ENCODE measurements around the gene EVPL. TPM values are rescaled to one million over a fixed set of nuclear protein-coding genes. Genes with fewer than 3 reads are reported as not detected.

EVPL gene
- total and polyA plus RNA-seq, 2 of the 13 experiments (the other 11 are each of a cell fraction or from before 2014, with no cell fraction given), result 2.1 to 8.2 TPM

DNA sequence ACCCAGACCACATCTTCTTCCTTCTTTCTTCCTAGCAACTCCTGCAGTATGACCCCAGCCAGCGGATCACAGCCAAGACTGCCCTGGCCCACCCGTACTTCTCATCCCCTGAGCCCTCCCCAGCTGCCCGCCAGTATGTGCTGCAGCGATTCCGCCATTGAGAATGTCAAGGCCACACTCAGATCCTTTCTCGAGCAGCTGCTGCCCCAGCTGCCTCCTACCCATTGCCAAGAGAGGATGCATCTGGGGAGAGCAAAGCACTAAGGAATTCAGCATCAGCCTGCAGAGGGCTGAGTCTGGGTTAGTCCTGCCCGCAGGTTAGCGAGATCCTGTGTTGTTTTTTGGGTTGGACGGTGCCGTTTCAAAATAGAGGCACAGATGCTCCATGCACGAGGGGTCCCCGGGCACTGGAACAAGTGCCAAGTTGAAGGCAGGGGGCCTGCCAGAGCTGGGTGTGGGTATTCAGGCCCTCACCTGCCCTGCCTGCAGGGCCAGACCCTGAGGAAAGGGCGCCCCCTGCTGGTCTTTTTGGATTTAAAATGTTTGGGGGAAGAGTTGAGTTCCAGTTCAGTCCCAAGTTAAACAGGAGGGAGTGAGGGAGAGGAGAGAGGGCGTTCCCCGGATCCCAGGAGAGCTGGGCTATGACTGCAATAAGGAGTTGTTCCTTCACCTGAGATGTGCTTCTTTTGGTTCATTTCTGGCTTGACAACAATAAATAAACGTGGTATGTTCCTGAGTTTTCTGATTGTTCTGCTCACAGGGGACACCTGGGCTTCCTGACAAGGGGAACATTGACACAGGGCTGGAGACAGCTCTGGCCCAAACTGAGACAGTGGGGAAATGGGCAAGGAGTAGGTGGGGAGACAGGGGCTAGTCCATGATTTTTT, 21.6 kb downstream of the EVPL start (continued):
- TF ChIP-seq, protein P1, sequence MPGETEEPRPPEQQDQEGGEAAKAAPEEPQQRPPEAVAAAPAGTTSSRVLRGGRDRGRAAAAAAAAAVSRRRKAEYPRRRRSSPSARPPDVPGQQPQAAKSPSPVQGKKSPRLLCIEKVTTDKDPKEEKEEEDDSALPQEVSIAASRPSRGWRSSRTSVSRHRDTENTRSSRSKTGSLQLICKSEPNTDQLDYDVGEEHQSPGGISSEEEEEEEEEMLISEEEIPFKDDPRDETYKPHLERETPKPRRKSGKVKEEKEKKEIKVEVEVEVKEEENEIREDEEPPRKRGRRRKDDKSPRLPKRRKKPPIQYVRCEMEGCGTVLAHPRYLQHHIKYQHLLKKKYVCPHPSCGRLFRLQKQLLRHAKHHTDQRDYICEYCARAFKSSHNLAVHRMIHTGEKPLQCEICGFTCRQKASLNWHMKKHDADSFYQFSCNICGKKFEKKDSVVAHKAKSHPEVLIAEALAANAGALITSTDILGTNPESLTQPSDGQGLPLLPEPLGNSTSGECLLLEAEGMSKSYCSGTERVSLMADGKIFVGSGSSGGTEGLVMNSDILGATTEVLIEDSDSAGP (CRISPR knock-in tag; IDR thresholded peaks at IDR 0.05; ENCODE audit: borderline replicate concordance), result peak; percentile 77; the same call in 1 of the 2 replicates
- TF ChIP-seq HCFC1 (IDR thresholded peaks at IDR 0.05; ENCODE audit: low read depth, low read length) (no peak), ZNF232 (CRISPR knock-in tag; IDR thresholded peaks at IDR 0.05; ENCODE audit: borderline replicate concordance) (no peak), ZKSCAN1 (IDR thresholded peaks at IDR 0.05; ENCODE audit: low read length) (no peak), ZNF580 (CRISPR knock-in tag; IDR thresholded peaks at IDR 0.05; ENCODE audit: borderline replicate concordance, low read depth) (peak; percentile 70; the same call in 1 of the 2 replicates), DMTF1 (CRISPR knock-in tag; IDR thresholded peaks at IDR 0.05) (no peak), ZBTB8A (CRISPR knock-in tag; IDR thresholded peaks at IDR 0.05; ENCODE audit: borderline replicate concordance, low read depth) (no peak), ZNF616 (CRISPR knock-in tag; IDR thresholded peaks at IDR 0.05; ENCODE audit: low read depth) (no peak), ZNF207 (IDR thresholded peaks at IDR 0.05; ENCODE audit: borderline replicate concordance) (no peak), HDAC6 (IDR thresholded peaks at IDR 0.05; ENCODE audit: low read depth, low read length) (no peak), ZNF652 (CRISPR knock-in tag; IDR thresholded peaks at IDR 0.05; ENCODE audit: borderline replicate concordance, low read depth) (no peak), ZFP90 (CRISPR knock-in tag; IDR thresholded peaks at IDR 0.05; ENCODE audit: borderline replicate concordance) (no peak), HOXA3 (CRISPR knock-in tag; IDR thresholded peaks at IDR 0.05) (peak; percentile 44; the same call in 1 of the 2 replicates), ZNF20 (CRISPR knock-in tag; IDR thresholded peaks at IDR 0.05) (no peak), REL (CRISPR knock-in tag; conservative IDR thresholded peaks at IDR 0.05) (no peak), ZNF605 (CRISPR knock-in tag; IDR thresholded peaks at IDR 0.05) (peak; percentile 85), ZNF501 (CRISPR knock-in tag; IDR thresholded peaks at IDR 0.05) (peak; percentile 83), ZBTB25 (CRISPR knock-in tag; IDR thresholded peaks at IDR 0.05) (no peak)
- TF ChIP-seq, protein P2, sequence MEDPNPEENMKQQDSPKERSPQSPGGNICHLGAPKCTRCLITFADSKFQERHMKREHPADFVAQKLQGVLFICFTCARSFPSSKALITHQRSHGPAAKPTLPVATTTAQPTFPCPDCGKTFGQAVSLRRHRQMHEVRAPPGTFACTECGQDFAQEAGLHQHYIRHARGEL (CRISPR knock-in tag; IDR thresholded peaks at IDR 0.05), result no peak
- TF ChIP-seq, protein P3, sequence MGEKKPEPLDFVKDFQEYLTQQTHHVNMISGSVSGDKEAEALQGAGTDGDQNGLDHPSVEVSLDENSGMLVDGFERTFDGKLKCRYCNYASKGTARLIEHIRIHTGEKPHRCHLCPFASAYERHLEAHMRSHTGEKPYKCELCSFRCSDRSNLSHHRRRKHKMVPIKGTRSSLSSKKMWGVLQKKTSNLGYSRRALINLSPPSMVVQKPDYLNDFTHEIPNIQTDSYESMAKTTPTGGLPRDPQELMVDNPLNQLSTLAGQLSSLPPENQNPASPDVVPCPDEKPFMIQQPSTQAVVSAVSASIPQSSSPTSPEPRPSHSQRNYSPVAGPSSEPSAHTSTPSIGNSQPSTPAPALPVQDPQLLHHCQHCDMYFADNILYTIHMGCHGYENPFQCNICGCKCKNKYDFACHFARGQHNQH (CRISPR knock-in tag; IDR thresholded peaks at IDR 0.05), result peak; percentile 55; the same call in 1 of the 2 replicates

Data from HepG2 (cell line).